ENCODE data around the gene PLA2G2A. TPM values are rescaled to one million over a fixed set of nuclear protein-coding genes. Genes with fewer than 3 reads are reported as not detected.
"Not testable (repeated sequence)": the region's sequence is repeated elsewhere in the genome, so short reads cannot be mapped to it uniquely, and the experiment has no call there.

The PLA2G2A gene
- total RNA-seq, 2 donors from 2014 or later: 185 to 1,320 TPM

GRCh38 chr1:19938472-19938871 is 40.9 kb downstream of the PLA2G2A start:
- no peaks in the 10 kb centered on the region for H3K36me3 ChIP-seq
- H3K9me3 ChIP-seq: no peaks in the 10 kb centered on the region
- no peaks in the 10 kb centered on the region for H3K4me1 ChIP-seq
- H3K27me3 ChIP-seq: no peaks in the 10 kb centered on the region
- TF ChIP-seq CTCF (IDR thresholded peaks at IDR 0.05): no peak
- H3K27ac ChIP-seq: no peak overlapping the region
- DNase-seq (ENCODE audit: low spot score): no peak
- H3K4me3 ChIP-seq: no peak overlapping the region

GRCh38 chr1:19936061-19936750 is 43.2 kb downstream of the PLA2G2A start:
- Histone ChIP-seq H3K9me3 (peaks cover 0 to 15% of the 10 kb centered on the region in 2 donors), H3K4me1 (no peaks in the 10 kb centered on the region), H3K36me3 (no peaks in the 10 kb centered on the region), H3K27me3 (no peaks in the 10 kb centered on the region), H3K4me3 (no peak overlapping the region), H3K27ac (no peak overlapping the region)
- no peak for DNase-seq (ENCODE audit: low spot score)
- no peak for TF ChIP-seq CTCF (IDR thresholded peaks at IDR 0.05)

- Histone ChIP-seq H3K36me3 (no peaks in the 10 kb centered on the region), H3K4me3 (no peak overlapping the region), H3K27ac (no peak overlapping the region), H3K27me3 (no peaks in the 10 kb centered on the region), H3K9me3 (peaks cover 0 to 15% of the 10 kb centered on the region in 2 donors), H3K4me1 (no peaks in the 10 kb centered on the region)
- no peak for TF ChIP-seq CTCF (IDR thresholded peaks at IDR 0.05)
- no peak for DNase-seq (ENCODE audit: low spot score)
These were observed 45.1 kb downstream of the PLA2G2A start for GRCh38 chr1:19934336-19934735.

- Histone ChIP-seq H3K27ac (no peak overlapping the region), H3K4me1 (no peaks in the 10 kb centered on the region), H3K9me3 (peaks cover 0 to 15% of the 10 kb centered on the region in 2 donors), H3K36me3 (no peaks in the 10 kb centered on the region), H3K4me3 (no peak overlapping the region), H3K27me3 (no peaks in the 10 kb centered on the region)
- no peak for TF ChIP-seq CTCF (IDR thresholded peaks at IDR 0.05)
- DNase-seq (ENCODE audit: low spot score): no peak
These were observed 46.6 kb downstream of the PLA2G2A start for GRCh38 chr1:19932866-19933265.

GRCh38 chr1:19927130-19927421 is 52.3 kb downstream of the PLA2G2A start:
- H3K36me3 ChIP-seq; H3K27me3 ChIP-seq; H3K4me1 ChIP-seq; DNase-seq (ENCODE audit: low spot score); H3K27ac ChIP-seq; H3K4me3 ChIP-seq; H3K9me3 ChIP-seq: not testable (repeated sequence)

- Histone ChIP-seq H3K4me1 (no peaks in the 10 kb centered on the region), H3K27ac (no peak overlapping the region), H3K36me3 (no peaks in the 10 kb centered on the region), H3K4me3 (no peak overlapping the region), H3K9me3 (peaks cover 0 to 3% of the 10 kb centered on the region in 2 donors), H3K27me3 (no peaks in the 10 kb centered on the region)
- DNase-seq (ENCODE audit: low spot score): no peak
- no peak for TF ChIP-seq CTCF (IDR thresholded peaks at IDR 0.05)
These were observed 52.9 kb downstream of the PLA2G2A start for GRCh38 chr1:19926296-19927129.

Other genes starting within 250 kb of the PLA2G2A start
- 10 to 100 TPM in 1 of 2 donors, 1 to 10 TPM in 1; 5.7 to 10.7 TPM for gene TMCO4, start 179.7 kb downstream of the PLA2G2A start, total RNA-seq
- gene RNF186, start 164.3 kb downstream of the PLA2G2A start, total RNA-seq: not detected
- 10 to 100 TPM in 1 of 2 donors, 1 to 10 TPM in 1; 2.4 to 31.6 TPM for gene OTUD3, start 97.2 kb downstream of the PLA2G2A start, total RNA-seq
- gene PLA2G2E, start 56.0 kb downstream of the PLA2G2A start, total RNA-seq: not detected
- 100 to 1,000 TPM; 115 to 149 TPM for gene PLA2G5, start 90.6 kb upstream of the PLA2G2A start, total RNA-seq
- not detected for gene PLA2G2D, start 139.9 kb upstream of the PLA2G2A start, total RNA-seq
- gene PLA2G2F, start 159.7 kb upstream of the PLA2G2A start, total RNA-seq: not detected
- gene UBXN10, start 206.5 kb upstream of the PLA2G2A start, total RNA-seq: 1 to 10 TPM; 2.7 to 7.3 TPM
- not detected for gene PLA2G2C, start 206.9 kb upstream of the PLA2G2A start, total RNA-seq